HL-60 (cell line): ENCODE data around the gene DOK5.

Experiments
- GABPA ChIP-seq: IDR thresholded peaks from 2 replicates; pipeline ENCODE4 v1.6.1; 2012; ENCODE audit warnings: low read depth
- POLR2AphosphoS5 ChIP-seq: IDR thresholded peaks from 2 replicates; pipeline ENCODE4 v1.6.1; 2012; ENCODE audit warnings: low read depth
- SPI1 ChIP-seq: IDR thresholded peaks from 2 replicates; pipeline ENCODE4 v1.6.1; 2012; ENCODE audit warnings: low read depth, mild to moderate bottlenecking, borderline replicate concordance
- TF ChIP-seq, protein P1 (sequence below): IDR thresholded peaks from one replicate; pipeline ENCODE4 v1.5.1; 2011; ENCODE audit warnings: low read length, control low read depth, inconsistent platforms; ENCODE audit not compliant: insufficient read depth
- TF ChIP-seq, protein P2 (sequence below): IDR thresholded peaks from 2 replicates; pipeline ENCODE4 v1.6.1; 2012; ENCODE audit warnings: low read depth; ENCODE audit not compliant: insufficient replicate concordance

DNA sequence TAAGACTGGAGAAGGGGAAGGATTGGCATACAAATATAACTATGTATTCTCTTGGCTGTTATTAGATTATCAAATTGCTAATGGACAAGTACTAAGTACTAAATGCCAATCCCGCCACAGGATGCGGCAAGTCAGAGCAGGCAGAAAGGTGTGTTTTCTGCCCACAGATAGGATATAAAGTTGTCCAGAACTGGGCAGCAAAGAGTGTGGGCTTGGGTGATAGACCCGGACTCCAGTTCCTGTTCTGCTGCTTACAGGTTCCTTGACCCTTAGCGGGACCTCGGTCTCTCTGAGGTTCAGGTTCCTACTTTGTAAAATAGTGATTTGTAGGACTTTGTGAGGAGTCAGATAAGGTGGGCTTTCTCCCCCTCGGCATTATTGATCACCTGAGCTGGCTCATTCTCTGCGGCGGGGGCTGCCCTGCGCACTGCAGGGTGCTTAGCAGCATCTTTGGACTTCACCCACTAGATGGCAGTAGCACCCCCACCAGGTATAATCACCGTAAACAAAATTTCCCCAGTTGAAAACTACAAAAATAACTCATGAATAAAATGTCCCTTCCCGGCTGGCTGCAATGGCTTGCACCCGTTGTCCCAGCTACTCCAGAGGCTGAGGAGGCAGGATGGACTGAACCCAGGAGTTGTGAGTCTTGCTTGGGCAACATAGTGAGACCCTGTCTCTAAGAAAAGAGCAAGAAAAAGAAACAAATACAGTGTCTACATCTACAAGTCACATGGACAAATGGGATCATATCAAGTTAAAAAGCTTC is 193.1 kb downstream of the DOK5 start:
- TF ChIP-seq, protein P1, sequence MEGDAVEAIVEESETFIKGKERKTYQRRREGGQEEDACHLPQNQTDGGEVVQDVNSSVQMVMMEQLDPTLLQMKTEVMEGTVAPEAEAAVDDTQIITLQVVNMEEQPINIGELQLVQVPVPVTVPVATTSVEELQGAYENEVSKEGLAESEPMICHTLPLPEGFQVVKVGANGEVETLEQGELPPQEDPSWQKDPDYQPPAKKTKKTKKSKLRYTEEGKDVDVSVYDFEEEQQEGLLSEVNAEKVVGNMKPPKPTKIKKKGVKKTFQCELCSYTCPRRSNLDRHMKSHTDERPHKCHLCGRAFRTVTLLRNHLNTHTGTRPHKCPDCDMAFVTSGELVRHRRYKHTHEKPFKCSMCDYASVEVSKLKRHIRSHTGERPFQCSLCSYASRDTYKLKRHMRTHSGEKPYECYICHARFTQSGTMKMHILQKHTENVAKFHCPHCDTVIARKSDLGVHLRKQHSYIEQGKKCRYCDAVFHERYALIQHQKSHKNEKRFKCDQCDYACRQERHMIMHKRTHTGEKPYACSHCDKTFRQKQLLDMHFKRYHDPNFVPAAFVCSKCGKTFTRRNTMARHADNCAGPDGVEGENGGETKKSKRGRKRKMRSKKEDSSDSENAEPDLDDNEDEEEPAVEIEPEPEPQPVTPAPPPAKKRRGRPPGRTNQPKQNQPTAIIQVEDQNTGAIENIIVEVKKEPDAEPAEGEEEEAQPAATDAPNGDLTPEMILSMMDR: peak; percentile 58
- TF ChIP-seq GABPA (no peak), POLR2AphosphoS5 (no peak), SPI1 (no peak)
- TF ChIP-seq, protein P2, sequence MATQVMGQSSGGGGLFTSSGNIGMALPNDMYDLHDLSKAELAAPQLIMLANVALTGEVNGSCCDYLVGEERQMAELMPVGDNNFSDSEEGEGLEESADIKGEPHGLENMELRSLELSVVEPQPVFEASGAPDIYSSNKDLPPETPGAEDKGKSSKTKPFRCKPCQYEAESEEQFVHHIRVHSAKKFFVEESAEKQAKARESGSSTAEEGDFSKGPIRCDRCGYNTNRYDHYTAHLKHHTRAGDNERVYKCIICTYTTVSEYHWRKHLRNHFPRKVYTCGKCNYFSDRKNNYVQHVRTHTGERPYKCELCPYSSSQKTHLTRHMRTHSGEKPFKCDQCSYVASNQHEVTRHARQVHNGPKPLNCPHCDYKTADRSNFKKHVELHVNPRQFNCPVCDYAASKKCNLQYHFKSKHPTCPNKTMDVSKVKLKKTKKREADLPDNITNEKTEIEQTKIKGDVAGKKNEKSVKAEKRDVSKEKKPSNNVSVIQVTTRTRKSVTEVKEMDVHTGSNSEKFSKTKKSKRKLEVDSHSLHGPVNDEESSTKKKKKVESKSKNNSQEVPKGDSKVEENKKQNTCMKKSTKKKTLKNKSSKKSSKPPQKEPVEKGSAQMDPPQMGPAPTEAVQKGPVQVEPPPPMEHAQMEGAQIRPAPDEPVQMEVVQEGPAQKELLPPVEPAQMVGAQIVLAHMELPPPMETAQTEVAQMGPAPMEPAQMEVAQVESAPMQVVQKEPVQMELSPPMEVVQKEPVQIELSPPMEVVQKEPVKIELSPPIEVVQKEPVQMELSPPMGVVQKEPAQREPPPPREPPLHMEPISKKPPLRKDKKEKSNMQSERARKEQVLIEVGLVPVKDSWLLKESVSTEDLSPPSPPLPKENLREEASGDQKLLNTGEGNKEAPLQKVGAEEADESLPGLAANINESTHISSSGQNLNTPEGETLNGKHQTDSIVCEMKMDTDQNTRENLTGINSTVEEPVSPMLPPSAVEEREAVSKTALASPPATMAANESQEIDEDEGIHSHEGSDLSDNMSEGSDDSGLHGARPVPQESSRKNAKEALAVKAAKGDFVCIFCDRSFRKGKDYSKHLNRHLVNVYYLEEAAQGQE: no peak
